Retinal pigment epithelial cell (primary cell): ENCODE results near the gene PAOX.

ENCODE experiments used
- DNase-seq: peaks from one replicate; pipeline ENCODE4 v3.0.0-alpha.2; 2010; ENCODE audit warnings: low read depth
- H3K4me3 ChIP-seq: 2 replicates; pipeline ENCODE4 v1.5.1; 2011; ENCODE audit warnings: mild to moderate bottlenecking, low read length, control low read depth, moderate library complexity
- TF ChIP-seq, protein P1 (sequence below): conservative IDR thresholded peaks from 2 replicates; pipeline ENCODE4 v1.5.1; 2011; ENCODE audit warnings: low read depth, low read length, control low read depth, inconsistent platforms

PAOX gene

DNA sequence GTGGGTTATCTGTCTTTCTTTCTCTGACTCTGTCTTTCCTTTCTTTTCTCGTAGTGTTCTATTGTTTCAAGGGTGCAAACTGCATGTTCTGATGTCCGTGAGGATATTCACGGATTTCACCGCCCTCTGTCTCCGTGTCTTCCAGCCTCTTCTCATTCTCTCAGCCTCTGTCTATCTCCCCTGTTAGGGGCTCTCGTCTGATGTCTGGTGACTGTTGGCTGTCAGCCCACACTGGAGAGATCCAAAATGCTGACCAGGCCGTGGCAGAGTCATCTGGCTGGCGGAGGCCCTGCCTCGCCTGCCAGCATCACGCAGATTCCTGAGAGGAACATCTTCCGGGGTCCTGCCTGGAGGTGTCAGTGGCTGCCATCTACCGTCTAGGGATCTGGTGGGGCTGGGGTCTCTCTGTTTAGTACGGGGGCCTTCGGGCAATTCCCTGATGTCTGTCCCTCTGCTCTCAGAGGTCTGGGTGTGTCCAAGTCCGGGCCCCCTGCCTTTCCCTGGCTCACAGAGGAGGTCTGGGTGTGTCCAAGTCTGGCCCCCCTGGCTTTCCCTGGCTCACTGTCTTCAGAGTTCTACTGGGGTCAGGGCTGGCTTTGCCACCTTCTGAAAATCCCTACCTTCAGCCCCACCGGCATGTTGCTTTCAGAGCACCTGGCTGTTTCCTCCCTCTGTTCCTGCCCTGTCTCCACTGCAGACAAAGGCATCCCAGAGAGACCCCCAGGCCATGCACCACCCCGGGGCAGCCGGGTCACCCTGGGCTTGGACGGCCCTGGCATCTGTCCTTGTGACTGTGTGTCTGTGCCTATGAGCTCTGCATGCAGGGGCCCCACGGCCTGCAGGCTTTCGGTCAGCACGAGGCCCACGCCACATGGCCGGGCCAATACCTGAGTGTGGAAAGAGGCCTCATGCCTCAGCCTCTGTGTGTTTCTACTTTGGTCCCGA is 60.7 kb downstream of the PAOX start:
- H3K4me3 ChIP-seq = no peak overlapping the region
- no peak for DNase-seq
- TF ChIP-seq, protein P1, sequence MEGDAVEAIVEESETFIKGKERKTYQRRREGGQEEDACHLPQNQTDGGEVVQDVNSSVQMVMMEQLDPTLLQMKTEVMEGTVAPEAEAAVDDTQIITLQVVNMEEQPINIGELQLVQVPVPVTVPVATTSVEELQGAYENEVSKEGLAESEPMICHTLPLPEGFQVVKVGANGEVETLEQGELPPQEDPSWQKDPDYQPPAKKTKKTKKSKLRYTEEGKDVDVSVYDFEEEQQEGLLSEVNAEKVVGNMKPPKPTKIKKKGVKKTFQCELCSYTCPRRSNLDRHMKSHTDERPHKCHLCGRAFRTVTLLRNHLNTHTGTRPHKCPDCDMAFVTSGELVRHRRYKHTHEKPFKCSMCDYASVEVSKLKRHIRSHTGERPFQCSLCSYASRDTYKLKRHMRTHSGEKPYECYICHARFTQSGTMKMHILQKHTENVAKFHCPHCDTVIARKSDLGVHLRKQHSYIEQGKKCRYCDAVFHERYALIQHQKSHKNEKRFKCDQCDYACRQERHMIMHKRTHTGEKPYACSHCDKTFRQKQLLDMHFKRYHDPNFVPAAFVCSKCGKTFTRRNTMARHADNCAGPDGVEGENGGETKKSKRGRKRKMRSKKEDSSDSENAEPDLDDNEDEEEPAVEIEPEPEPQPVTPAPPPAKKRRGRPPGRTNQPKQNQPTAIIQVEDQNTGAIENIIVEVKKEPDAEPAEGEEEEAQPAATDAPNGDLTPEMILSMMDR = no peak

DNA sequence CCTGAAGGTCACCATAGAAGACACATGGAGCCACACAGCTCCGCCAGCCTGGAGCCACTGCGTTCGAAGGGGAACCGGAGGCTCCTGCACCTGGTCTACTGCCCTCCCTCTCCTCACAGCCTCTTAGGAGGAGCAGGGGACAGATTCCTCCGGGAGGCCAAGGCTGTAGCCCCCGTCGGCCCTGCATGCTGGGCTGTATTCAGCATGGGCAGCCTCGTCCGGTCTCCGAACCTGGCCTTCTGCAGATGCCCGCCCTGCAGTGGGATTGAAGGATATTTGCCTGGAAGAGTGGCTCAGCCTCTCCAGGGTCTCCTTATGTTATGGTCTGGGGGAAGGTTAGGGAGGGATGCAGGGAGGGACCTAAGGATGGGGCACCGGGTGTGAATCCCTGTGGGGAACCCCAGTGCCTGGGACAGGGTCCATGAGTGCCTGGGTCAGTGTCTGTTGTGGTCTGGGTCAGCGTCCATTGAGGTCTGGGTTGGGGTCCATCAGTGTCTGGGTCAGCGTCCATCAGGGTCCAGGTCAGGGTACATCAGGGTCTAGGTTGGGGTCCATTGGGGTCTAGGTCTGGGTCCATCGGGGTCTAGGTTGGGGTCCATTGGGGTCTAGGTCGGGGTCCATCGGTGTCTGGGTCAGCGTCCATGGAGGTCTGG is 61.7 kb downstream of the PAOX start:
- TF ChIP-seq, protein P1 = no peak

More for the DNA sequence above, 61.7 kb downstream of the PAOX start:
- no peak for DNase-seq
- no peak overlapping the region for H3K4me3 ChIP-seq
